LNCAP (cell line): ENCODE measurements around the gene PLXNB2.

ENCODE experiments used
- CTCF ChIP-seq: fragments of 450-650 bp; IDR thresholded peaks from 2 replicates; pipeline ENCODE4 v1.5.1; 2017; ENCODE audit warnings: mild to moderate bottlenecking

The PLXNB2 gene

GRCh38 chr22:50281384-50281760 is 26.1 kb downstream of the PLXNB2 start:
- no peak for TF ChIP-seq CTCF

GRCh38 chr22:50280708-50281383 is 26.6 kb downstream of the PLXNB2 start:
- no peak for TF ChIP-seq CTCF

- no peak for TF ChIP-seq CTCF
These were observed 27.3 kb downstream of the PLXNB2 start for GRCh38 chr22:50280022-50280707.

GRCh38 chr22:50278956-50279619 is 28.4 kb downstream of the PLXNB2 start:
- no peak for TF ChIP-seq CTCF

GRCh38 chr22:50278461-50278860 is 29.0 kb downstream of the PLXNB2 start:
- no peak for TF ChIP-seq CTCF

- no peak for TF ChIP-seq CTCF
These were observed 29.7 kb downstream of the PLXNB2 start for GRCh38 chr22:50277761-50278160.

GRCh38 chr22:50276143-50276542 is 31.3 kb downstream of the PLXNB2 start:
- TF ChIP-seq CTCF: no peak
